SKM-1 (cell line): ENCODE results near the gene SHC3.

Experiments
- DNase-seq: peaks from one replicate; lab custom pipeline; 2025; ENCODE audit not compliant: unreplicated experiment; lab: John Stamatoyannopoulos, UW

SHC3 gene

GRCh38 chr9:89186960-89187359, 8.3 kb upstream of the SHC3 start:
- DNase-seq = no peak

DNA sequence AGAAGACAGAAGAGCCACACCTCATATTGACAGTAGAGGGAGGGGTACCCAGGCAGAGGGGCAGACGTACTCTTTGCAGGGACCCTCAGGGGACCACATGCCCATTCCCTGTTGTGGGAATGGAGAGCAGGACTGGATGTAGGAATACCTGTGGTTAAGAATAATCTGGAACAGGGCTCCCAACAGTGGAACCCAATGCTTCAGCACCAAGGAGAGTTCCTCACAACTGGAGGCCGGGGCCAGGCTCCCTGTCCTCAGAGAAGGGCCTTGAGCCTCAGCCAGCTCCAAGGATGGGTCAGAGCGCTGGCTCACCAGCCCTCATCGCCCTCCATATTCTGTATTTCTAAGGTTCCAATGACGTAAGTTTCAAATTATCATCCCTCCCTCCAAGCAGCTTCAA, 7.4 kb upstream of the SHC3 start:
- DNase-seq = no peak

DNA sequence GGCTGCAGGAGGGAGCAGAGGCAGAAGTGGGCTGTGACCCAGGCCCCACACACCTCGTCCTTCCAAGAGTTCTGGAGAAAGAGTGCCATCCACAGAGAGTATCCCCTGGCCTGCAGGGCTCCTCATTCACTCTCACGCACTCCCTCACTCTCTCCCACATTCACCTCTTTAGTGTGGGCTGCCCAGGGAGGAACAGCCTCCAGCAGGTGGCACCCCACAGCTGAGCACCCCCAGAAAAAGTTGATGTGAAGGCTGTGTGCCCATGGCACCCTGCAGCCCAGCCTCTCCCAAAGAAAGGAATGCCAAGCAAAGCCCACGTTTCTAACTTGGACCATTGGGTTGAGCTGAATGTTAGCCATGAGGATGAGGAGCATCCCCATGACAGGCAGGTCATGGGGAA, 4.5 kb upstream of the SHC3 start:
- DNase-seq = no peak

DNA sequence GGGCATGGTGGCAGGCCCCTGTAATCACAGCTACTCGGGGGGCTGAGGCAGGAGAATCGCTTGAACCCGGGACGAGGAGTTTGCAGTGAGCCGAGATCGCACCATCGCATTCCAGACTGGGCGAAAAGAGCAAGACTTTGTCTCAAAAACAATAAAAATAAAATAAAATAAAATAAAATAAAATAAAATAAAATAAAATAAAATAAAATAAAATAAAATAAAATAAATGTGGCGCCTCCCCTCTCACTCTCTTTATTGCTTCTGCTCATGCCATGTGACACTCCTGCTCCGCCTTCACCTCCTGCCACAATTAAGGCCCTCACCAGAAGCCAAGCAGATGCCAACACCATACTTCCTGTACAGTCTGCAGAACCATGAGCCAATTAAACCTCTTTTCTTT, 3.8 kb upstream of the SHC3 start:
- no peak for DNase-seq

DNA sequence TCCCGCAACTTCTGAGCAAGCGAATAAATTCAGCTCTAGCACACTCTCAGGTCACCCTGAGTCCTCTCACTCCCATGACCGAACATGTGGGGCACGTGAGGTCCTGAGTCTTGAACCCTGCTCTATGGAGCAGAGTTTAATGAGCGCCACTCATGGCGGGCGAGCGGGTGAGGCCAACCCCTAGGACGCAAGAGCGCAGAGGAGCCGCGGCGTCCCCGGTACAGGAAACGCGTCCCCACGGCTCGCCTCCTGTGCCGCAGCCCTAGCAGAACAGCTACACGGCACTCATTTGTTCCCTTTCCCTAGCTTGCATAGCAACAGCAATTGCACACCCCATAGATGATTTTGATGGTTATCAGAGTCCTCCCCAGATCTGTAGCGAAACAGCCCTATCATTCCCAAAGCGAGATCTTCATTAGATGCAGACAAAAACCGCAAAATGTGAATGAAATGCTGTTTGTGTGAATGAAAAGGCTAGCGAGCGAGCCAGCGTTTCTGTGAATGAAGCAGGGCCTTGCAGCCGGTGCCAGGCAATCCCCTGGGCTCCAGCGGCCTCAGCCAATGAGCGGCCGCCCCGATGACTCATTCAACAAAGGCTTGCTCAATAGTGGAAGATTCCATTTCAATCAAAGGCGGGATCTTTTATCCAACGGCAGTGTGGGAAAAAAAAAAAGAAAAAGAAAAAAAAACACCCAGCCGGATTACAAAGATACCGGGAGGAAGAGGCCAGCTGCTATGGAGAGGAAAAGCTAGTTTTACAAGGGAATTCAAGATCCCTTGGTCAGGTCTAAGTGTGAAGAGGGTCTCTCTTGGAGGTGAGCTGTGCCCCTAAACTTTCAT, 1.5 kb upstream of the SHC3 start:
- DNase-seq = peak; percentile 23

- no peak for DNase-seq
These were observed 899 bp upstream of the SHC3 start for GRCh38 chr9:89179540-89179894.

DNA sequence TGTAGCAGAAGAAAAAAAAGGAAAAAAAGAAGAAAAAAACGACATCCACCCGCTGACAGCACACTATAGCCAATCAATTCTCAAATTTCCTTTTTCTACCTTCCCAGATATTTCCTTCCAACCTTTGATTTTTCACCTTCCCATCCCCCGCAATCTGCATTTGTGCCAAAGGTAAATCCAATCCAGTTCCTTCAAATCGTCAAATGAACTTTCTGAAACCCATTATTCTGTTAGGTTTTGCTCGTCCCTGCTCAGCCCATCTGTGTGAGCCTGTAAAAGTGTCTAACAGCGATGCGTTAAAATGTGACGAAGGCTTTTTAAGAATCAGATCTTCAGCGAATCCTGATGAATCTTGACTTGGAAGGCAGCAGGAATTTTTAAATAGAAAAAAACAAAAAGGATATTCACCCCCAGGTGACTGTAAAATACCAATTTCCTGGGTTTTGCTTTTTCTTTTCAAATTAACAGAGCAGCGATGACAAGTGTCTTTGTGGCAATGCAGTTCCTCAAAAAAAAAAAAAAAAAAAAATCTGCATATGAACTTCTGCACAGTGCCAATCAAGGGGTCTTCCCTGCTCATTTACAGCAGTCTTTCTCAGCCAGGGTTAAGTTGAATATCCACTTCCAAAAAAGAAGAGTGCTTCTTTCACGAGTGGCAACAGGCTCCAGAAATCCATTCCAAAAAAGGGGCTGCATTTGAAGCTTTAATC, 367 bp upstream of the SHC3 start:
- no peak for DNase-seq

- DNase-seq = no peak
These were observed 1.3 kb downstream of the SHC3 start for GRCh38 chr9:89177012-89177943.

- DNase-seq = no peak
These were observed 2.8 kb downstream of the SHC3 start for GRCh38 chr9:89175828-89176261.

GRCh38 chr9:89174291-89174690, 4.3 kb downstream of the SHC3 start:
- no peak for DNase-seq

- no peak for DNase-seq
These were observed 5.5 kb downstream of the SHC3 start for GRCh38 chr9:89173072-89173471.

GRCh38 chr9:89172398-89172797, 6.2 kb downstream of the SHC3 start:
- DNase-seq = no peak

DNA sequence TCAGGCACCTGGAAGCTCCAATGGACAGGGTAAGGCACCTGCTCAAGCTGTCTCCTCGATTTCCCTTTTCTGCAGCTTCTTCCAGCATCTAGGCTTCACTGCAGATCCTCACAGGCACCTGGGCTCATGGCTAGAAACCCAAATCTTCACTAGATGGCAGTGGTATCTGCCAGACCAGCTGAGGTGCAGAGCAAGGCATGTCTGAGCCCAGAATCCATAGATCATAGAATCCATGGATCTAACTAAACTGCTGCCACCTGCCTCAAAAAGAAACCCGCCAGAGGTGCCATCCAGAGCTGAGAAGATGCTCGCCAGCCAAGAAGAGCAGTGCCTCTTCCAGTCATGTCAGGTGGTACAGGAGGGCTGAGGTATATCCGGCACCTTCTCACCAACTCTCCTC, 6.9 kb downstream of the SHC3 start:
- no peak for DNase-seq

- DNase-seq = no peak
These were observed 7.4 kb downstream of the SHC3 start for GRCh38 chr9:89171231-89171630.

DNA sequence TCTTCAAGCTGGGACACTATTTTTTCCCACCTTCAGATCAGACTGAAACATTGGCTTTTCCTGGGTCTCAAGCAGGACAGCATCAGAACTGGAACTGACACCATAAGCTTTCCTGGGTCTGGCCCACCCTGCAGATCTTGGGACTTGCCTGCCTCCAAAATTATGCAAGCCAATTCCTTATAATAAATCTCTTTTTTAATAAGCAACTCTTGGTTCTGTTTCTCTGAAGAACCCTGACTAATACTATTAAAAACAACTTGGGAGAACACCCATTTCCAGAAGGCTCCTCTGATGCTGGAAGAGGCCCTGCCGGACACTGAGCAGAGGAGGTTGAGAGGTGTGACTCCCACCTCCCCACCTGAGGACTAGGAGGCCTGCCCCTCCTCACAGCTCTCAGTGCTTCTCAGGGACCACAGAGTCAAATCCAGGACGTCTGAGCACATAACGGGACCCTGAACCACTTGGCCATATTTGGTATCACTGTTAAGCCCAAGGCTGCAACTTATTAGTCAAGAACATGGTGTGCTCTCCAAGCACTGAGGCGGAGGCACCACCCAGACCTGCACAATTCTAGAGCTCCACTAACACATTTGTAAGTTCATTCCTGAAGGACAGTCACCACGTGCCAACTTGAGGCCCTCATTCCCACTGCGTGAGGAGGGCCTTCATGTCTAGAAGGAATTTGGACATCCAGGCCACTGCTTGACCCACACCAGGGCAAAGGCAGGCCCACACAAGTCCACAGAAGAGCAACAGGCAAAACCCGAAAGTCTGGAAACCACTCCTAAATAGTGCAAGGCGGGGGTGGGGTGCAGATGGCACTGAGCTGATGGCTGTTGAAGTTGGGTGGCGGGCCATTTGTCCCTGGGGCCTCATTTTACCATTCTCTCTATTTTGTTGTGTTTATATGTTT, 9.5 kb downstream of the SHC3 start:
- DNase-seq = no peak

GRCh38 chr9:89167788-89168187, 10.8 kb downstream of the SHC3 start:
- no peak for DNase-seq

- DNase-seq = no peak
These were observed 11.8 kb downstream of the SHC3 start for GRCh38 chr9:89166852-89167251.

DNA sequence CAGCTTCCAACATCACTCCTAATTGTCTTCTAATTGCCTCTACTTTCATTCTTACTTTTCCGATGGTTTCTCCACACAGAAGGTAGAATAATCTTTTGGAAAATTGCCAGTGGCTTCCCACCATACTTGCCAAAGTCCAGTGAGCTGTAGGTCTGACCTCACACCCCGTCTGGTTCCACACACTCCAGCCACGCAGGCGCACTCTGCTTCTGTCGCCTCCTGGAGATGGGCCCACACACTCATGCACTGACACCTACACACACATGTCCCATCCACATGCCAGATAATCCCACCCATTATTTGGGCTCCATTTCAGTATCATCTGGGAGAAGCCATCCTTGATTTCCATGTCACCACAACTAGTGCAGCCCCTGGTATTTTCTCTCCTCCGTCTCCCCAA, 12.7 kb downstream of the SHC3 start:
- DNase-seq = no peak

DNA sequence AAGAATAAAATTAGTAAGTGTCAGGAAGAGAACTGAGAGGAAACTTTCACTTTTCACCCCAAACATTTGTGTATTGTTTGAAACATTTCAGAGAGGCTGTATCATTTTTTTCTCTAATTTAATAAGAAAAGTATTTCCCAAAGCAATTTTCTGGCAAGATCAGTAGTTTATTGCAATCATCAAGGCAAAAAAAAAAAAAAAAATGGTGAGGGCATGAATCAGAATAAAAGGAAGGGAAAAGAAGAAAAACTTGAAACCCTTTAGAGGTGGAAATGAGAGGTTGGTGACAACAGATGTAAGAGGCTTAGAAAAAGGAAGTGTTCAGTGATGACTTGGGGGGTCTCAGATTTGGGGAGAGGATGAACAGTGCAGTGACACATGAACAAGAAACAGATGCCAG, 13.3 kb downstream of the SHC3 start:
- no peak for DNase-seq

GRCh38 chr9:89161221-89161620, 17.4 kb downstream of the SHC3 start:
- DNase-seq = no peak

DNA sequence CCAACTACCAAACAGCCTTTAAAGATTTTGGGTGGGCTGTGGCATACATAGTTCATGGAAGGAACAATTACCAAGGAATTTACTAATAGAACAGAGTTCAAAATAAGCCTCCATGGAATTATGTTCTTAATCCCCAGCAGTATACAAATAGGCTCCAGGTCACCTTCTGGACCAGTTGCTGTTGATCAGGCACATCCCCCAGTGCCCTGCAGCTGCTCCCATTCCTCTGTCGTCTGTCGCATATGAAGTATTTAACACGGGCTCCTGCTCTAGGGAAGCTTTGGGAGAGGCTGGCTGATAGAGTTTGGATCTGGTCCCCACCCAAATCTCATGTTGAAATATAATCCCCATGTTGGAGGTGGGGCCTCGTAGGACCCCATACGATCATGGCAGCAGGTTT, 17.8 kb downstream of the SHC3 start:
- DNase-seq = no peak
